HepG2 (cell line): Measurements from ENCODE around the gene MRPS10. TPM values are rescaled to one million over a fixed set of nuclear protein-coding genes. Genes with fewer than 3 reads are reported as not detected.

Source experiments
- ATAC-seq: fragments of 200-7000 bp; cut with Tn5 transposase; 3 replicates; pipeline ENCODE4 v1.9.1; 2020; ENCODE audit warnings: mild to moderate bottlenecking, moderate library complexity
- BruUV-seq: library from RNA; stranded (reverse); fragments of 400-500 nt; replicated peaks from 2 replicates; lab custom pipeline; 2021; lab: Mats Ljungman, UMichigan
- CTCF ChIA-PET: fragments of 300-600 bp; formaldehyde crosslinking; extraction: SDS; loops from one replicate; lab custom pipeline; 2021; ENCODE audit warnings: low total read pairs, inconsistent platforms, low intra/inter-chr PET ratio; lab: Yijun Ruan, JAX
- POLR2A ChIA-PET: fragments of 350-600 bp; sonication (Branson Sonifier 250); formaldehyde crosslinking; loops from one replicate; lab custom pipeline; 2020; ENCODE audit warnings: antibody characterized with exemption, inconsistent platforms; lab: Yijun Ruan, JAX
- DNase-seq: peaks from one replicate; pipeline ENCODE4 v3.0.0-alpha.2; 2015; ENCODE audit warnings: low spot score
- FAIRE-seq: peaks from 3 replicates; lab custom pipeline; 2011; peaks lifted over from hg19 to GRCh38; lab: Jason Lieb, UNC
- H2AFZ ChIP-seq: one replicate; pipeline ENCODE4 v1.6.1; 2011; ENCODE audit warnings: low read length, inconsistent platforms
- H3K27ac ChIP-seq: fragments of 300-600 bp; 3 replicates; pipeline ENCODE4 v1.8.0; 2011; ENCODE audit warnings: mixed run types, mild to moderate bottlenecking, mixed read lengths, low read length, inconsistent platforms; ENCODE audit not compliant: insufficient read depth; ENCODE audit errors: extremely low read length
- H3K27me3 ChIP-seq, 2 experiments: fragments of 200-600 bp in 1 of 2; 2 replicates in 1 of 2; 3 replicates in 1 of 2; pipeline versions ENCODE4 v1.6.0 to v1.8.0; 2011; ENCODE audit warnings: low read length in 2 of 2, mild to moderate bottlenecking in 2 of 2, moderate library complexity in 2 of 2, inconsistent platforms in 1 of 2; ENCODE audit not compliant: insufficient read depth in 2 of 2, control insufficient read depth in 1 of 2
- H3K36me3 ChIP-seq, 2 experiments: fragments of 200-600 bp in 1 of 2; replicated peaks in 1 of 2; 2 replicates in 1 of 2; 3 replicates in 1 of 2; pipeline versions ENCODE4 v1.5.1 to v1.8.0; 2011; ENCODE audit warnings: low read length in 2 of 2, inconsistent platforms in 1 of 2; ENCODE audit not compliant: insufficient read depth in 2 of 2, control insufficient read depth in 1 of 2
- H3K4me1 ChIP-seq: 2 replicates; pipeline ENCODE4 v1.5.1; 2012; ENCODE audit warnings: low read length, inconsistent platforms; ENCODE audit not compliant: insufficient read depth
- H3K4me2 ChIP-seq: 2 replicates; pipeline ENCODE4 v1.6.0; 2011; ENCODE audit warnings: low read depth, low read length, inconsistent platforms
- H3K4me3 ChIP-seq, 3 experiments: fragments of 200-600 bp in 1 of 3; sonication (generic), shearing (Covaris generic) in 1 of 3; replicated peaks in 1 of 3; 2 replicates each; pipeline ENCODE4 v1.5.1; 2011 to 2016; ENCODE audit warnings: low read length in 3 of 3, inconsistent platforms in 2 of 3, low read depth in 2 of 3, mild to moderate bottlenecking in 2 of 3, control low read depth in 1 of 3, mixed read lengths in 1 of 3; ENCODE audit not compliant: insufficient read depth in 1 of 3
- H3K79me2 ChIP-seq: one replicate; pipeline ENCODE4 v1.6.1; 2011; ENCODE audit warnings: low read length, inconsistent platforms; ENCODE audit not compliant: insufficient read depth
- H3K9ac ChIP-seq: 2 replicates; pipeline ENCODE4 v1.6.0; 2011; ENCODE audit warnings: mild to moderate bottlenecking, low read depth, low read length, inconsistent platforms; ENCODE audit not compliant: insufficient read depth
- H3K9me3 ChIP-seq: 2 replicates; pipeline ENCODE4 v1.5.1; 2012; ENCODE audit warnings: mild to moderate bottlenecking, low read length
- H4K20me1 ChIP-seq: 2 replicates; pipeline ENCODE4 v1.6.0; 2011; ENCODE audit warnings: inconsistent platforms, mild to moderate bottlenecking, low read length, moderate library complexity; ENCODE audit not compliant: insufficient read depth
- GMEB2 ChIP-seq: IDR thresholded peaks from 2 replicates; pipeline ENCODE4 v1.6.1; 2016; ENCODE audit warnings: missing biosample characterization, missing genetic modification reagents, low read depth
- HBP1 ChIP-seq: IDR thresholded peaks from 2 replicates; pipeline ENCODE4 v1.6.1; 2016; ENCODE audit warnings: low read depth, control low read depth
- KDM1A ChIP-seq: IDR thresholded peaks from 2 replicates; pipeline ENCODE4 v1.6.1; 2016; ENCODE audit warnings: missing compliant biosample characterization
- MIER3 ChIP-seq: IDR thresholded peaks from 2 replicates; pipeline ENCODE4 v1.6.1; 2016; ENCODE audit warnings: missing compliant biosample characterization, borderline replicate concordance
- REST ChIP-seq, 2 experiments: IDR thresholded peaks; 2 replicates each; pipeline ENCODE4 v1.6.1; 2011 to 2012; ENCODE audit warnings: low read length in 2 of 2, borderline replicate concordance in 1 of 2, low read depth in 1 of 2, mild to moderate bottlenecking in 1 of 2, moderate library complexity in 1 of 2
- SKI ChIP-seq: fragments of 450-650 bp; IDR thresholded peaks from one replicate; pipeline ENCODE4 v1.6.1; 2018; ENCODE audit warnings: mild to moderate bottlenecking; ENCODE audit not compliant: partially characterized antibody
- ZBTB39 ChIP-seq: sonication (generic); formaldehyde crosslinking; IDR thresholded peaks from 2 replicates; pipeline ENCODE4 v1.5.0; 2020; ENCODE audit warnings: missing genetic modification reagents
- ZNF530 ChIP-seq: sonication (generic); formaldehyde crosslinking; IDR thresholded peaks from 2 replicates; pipeline ENCODE4 v1.5.0; 2020; ENCODE audit warnings: low read depth, mild to moderate bottlenecking, missing genetic modification reagents
- ZNF597 ChIP-seq: sonication (generic); formaldehyde crosslinking; IDR thresholded peaks from 2 replicates; pipeline ENCODE4 v1.5.0; 2020; ENCODE audit warnings: missing genetic modification reagents
- WGBS: methylation state at CpG from one replicate; pipeline ENCODE4 v1.1.6; 2017; ENCODE audit warnings: low lambda C conversion rate; 5-methylcytosine and 5-hydroxymethylcytosine counted together
- in situ Hi-C: cut with HindIII; loops from 2 replicates; pipeline ENCODE4 v1.10.0; 2017; ENCODE audit warnings: low pct_unique_long_range_greater_than_20kb; ENCODE audit not compliant: extremely low pct_ligation_motif_present
- intact Hi-C: fragments of 100-400 bp; cut with micrococcal nuclease; formaldehyde crosslinking; loops from one replicate; pipeline ENCODE4 v1.10.0; 2022; ENCODE audit not compliant: unreplicated experiment
- polyA plus RNA-seq, 8 experiments: library from polyadenylated mRNA; depleted of rRNA in 3 of 8; stranded (reverse) in 7 of 8; unstranded in 1 of 8; fragments of >200 nt; fragmentation: Illumina TruSeq in 4 of 8; extraction: Trizol in 4 of 8; gene quantifications; 2 replicates each; pipeline versions ENCODE4 v1.2.1 to v1.2.3, GENCODE V29; 2011 to 2016; ENCODE audit warnings: low read depth in 4 of 8, missing spikeins in 1 of 8, mixed read lengths in 1 of 8; ENCODE audit not compliant: insufficient read depth in 1 of 8
- total RNA-seq, 5 experiments: library from RNA; depleted of rRNA; stranded (reverse); fragments of >200 nt; fragmentation: Illumina TruSeq; extraction: Trizol; gene quantifications; 2 replicates each; pipeline ENCODE4 v1.2.3, GENCODE V29; 2016; ENCODE audit warnings: low read depth in 1 of 5

MRPS10 gene
- total and polyA plus RNA-seq, 2 of the 13 experiments (the other 11 are each of a cell fraction or from before 2014, with no cell fraction given) = 31.7 to 54.6 TPM

- ChIA-PET POLR2A (interaction anchor here (1.1 kb wide), 1 partner anchor 21 kb away, joined by 3 read pairs; no protein-coding TSS in a partner anchor), CTCF (no interaction called here)
- H4K20me1 ChIP-seq = no peaks in the 10 kb centered on the region
- H3K4me1 ChIP-seq = no peaks in the 10 kb centered on the region
- in situ Hi-C loops = no loop called here
- no peaks in the 10 kb centered on the region for H3K9me3 ChIP-seq
- no peak overlapping the region for H3K4me2 ChIP-seq
- no peak overlapping the region for H2AFZ ChIP-seq
- WGBS = 35% methylated on average over 7 of the region's 7 CpGs
- H3K79me2 ChIP-seq = no peaks in the 10 kb centered on the region
- ATAC-seq = no peak; the same call in 2 of the 3 replicates
- H3K27me3 ChIP-seq = peaks cover 0 to 6% of the 10 kb centered on the region in 2 experiments; a peak in 3 of 5 replicates
- DNase-seq = no peak
- intact Hi-C loops = no loop called here
- H3K36me3 ChIP-seq = no peaks in the 10 kb centered on the region
- H3K9ac ChIP-seq = no peak overlapping the region
- FAIRE-seq = no peak
- H3K4me3 ChIP-seq = no peak overlapping the region
- H3K27ac ChIP-seq = no peak overlapping the region
- TF ChIP-seq KDM1A (CRISPR knock-in tag) = no peak
- no peak for TF ChIP-seq HBP1 (CRISPR knock-in tag)
- TF ChIP-seq ZNF597 (CRISPR knock-in tag) = no peak
- no peak for TF ChIP-seq ZNF530
- TF ChIP-seq GMEB2 (CRISPR knock-in tag) = no peak
- no peak for TF ChIP-seq SKI
- TF ChIP-seq REST (IDR thresholded peaks at IDR 0.05; ENCODE audit: borderline replicate concordance in 1 of 2, low read depth in 1 of 2, low read length in 2 of 2) = no peak
- TF ChIP-seq MIER3 (CRISPR knock-in tag) = no peak
- no peak for TF ChIP-seq ZBTB39
- no TSS peak for BruUV-seq
These were observed 22.2 kb upstream of the MRPS10 start for GRCh38 chr6:42239736-42240375.
